Activated T-cell treated with anti-CD3 and anti-CD28 coated beads, Interleukin-2, amount 50 U/mL, for 72 hours (primary cell): ENCODE data around the gene PLD1. TPM values are rescaled to one million over a fixed set of nuclear protein-coding genes. Genes with fewer than 3 reads are reported as not detected.

Source experiments
- ATAC-seq, 2 donors: fragments of 150-1000 bp; cut with Tn5 transposase; replicated peaks in 1 of 2; 2 replicates each; pipeline ENCODE4 v1.10.0; 2021; ENCODE audit warnings: moderate library complexity in 2 of 2, mild to moderate bottlenecking in 1 of 2
- DNase-seq, 2 donors: peaks; one replicate each; pipeline ENCODE4 v3.0.0; 2021 to 2022; ENCODE audit warnings: mixed read lengths in 1 of 2
- H3K27ac Mint-ChIP-seq: one replicate; pipeline ENCODE4 v1.8.0; 2022; ENCODE audit warnings: mild to moderate bottlenecking, moderate library complexity, mixed read lengths
- H3K27me3 Mint-ChIP-seq: one replicate; pipeline ENCODE4 v1.8.0; 2022; ENCODE audit warnings: low read depth, mixed read lengths
- H3K36me3 Mint-ChIP-seq, 2 donors: one replicate each; pipeline ENCODE4 v1.8.0; 2022; ENCODE audit warnings: mixed read lengths in 2 of 2, mild to moderate bottlenecking in 1 of 2; ENCODE audit not compliant: insufficient read depth in 2 of 2
- H3K4me1 Mint-ChIP-seq: one replicate; pipeline ENCODE4 v1.8.0; 2022; ENCODE audit warnings: low read depth, mixed read lengths
- H3K4me3 Mint-ChIP-seq, 2 donors: one replicate each; pipeline ENCODE4 v1.8.0; 2022; ENCODE audit warnings: mild to moderate bottlenecking in 2 of 2, mixed read lengths in 2 of 2, moderate library complexity in 2 of 2
- H3K9me3 Mint-ChIP-seq, 2 donors: one replicate each; pipeline ENCODE4 v1.8.0; 2022; ENCODE audit warnings: mixed read lengths in 2 of 2
- total RNA-seq, 2 donors: library from RNA; stranded (reverse); gene quantifications; one replicate each; pipeline ENCODE4 v1.2.3, GENCODE V29; 2022

The PLD1 gene
- total RNA-seq, 2 donors from 2014 or later: 0.65 to 4.1 TPM

DNA sequence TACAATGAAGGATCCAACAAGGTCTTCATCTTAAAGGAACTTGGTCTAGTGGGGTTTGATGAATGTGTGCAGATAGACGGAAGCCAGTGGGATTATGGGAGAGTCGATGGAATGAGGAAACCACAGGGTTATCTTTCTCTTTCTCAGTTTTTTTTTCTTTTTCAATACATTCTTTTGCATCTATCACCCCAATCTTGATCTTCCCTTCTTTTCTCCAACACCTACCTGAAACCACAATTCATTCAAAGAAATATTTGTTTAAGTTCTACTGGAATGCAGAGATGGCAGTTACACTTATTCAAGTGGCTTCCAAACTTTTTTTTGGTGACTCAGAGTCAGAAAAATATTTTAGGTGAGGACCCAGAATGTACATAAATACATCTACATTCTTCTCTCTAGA, 34.6 kb upstream of the PLD1 start:
- no peak for ATAC-seq
- H3K27me3 Mint-ChIP-seq: peaks cover 31% of the 10 kb centered on the region
- H3K9me3 Mint-ChIP-seq: peaks cover 0 to 1% of the 10 kb centered on the region in 2 donors
- DNase-seq: no peak
- H3K4me1 Mint-ChIP-seq: peaks cover 25% of the 10 kb centered on the region
- no peak overlapping the region for H3K27ac Mint-ChIP-seq
- H3K4me3 Mint-ChIP-seq: no peak overlapping the region
- no peaks in the 10 kb centered on the region for H3K36me3 Mint-ChIP-seq

DNA sequence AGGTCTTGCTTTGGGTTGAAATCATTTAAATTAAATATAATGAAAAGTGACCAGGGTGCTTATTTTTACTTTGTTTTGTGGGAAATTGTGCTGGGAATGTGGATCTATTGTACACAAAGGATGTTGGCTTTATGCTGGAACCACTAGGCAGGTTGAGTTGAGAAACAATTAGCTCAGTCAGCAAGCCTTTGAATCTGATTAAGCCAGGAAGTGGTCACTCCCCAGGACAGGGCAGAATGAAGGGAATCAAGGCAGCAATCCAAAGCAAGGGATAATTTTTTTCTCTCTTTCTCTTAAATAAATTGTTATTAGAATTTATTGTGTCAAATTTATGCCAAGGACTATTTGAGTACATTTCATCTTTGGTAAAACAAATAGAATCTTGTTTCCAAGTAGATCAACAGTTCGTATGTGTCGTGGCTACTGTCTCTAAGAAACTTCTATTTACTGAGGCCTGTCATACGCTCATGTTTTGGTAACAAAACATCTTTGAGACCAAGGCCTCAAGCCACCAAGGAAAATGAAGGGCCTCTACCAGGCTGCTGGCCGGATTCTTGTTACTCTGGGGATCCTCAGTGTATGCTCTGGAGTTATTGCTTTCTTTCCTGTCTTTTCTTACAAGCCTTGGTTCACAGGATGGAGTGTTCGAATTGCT, 32.7 kb upstream of the PLD1 start, which contains the start of gene TMEM212:
TMEM212 (plus strand) TSS at position 486 of the 655 bp plus-strand sequence; CDS start at position 521, 35 bp downstream.
- H3K27me3 Mint-ChIP-seq: peaks cover 31% of the 10 kb centered on the region
- H3K4me1 Mint-ChIP-seq: peaks cover 23% of the 10 kb centered on the region

DNA sequence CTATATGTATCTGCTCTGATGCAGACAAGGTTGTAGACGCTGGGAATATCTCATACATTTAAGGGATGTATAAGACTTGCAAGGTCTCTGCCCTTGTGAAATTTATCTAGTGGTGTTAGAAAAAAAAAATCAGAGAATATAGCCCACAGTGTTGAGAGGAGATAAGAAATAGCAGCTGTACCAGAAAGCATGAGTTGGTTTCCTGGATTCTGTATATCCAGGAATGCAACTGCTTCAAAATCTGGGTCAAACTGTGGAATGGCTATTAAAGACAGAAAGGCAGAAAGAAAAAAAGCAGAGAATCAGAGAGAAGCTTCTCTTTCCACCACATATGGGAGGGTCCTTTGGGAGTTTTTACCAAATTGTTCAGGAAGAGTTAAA, 31.3 kb upstream of the PLD1 start:
- H3K4me1 Mint-ChIP-seq: peaks cover 9% of the 10 kb centered on the region
- peaks cover 0 to 1% of the 10 kb centered on the region in 2 donors for H3K9me3 Mint-ChIP-seq
- ATAC-seq: no peak

More for the DNA sequence above, 32.7 kb upstream of the PLD1 start, which contains the start of gene TMEM212:
- Mint-ChIP-seq H3K9me3 (peaks cover 0 to 1% of the 10 kb centered on the region in 2 donors), H3K36me3 (no peaks in the 10 kb centered on the region), H3K4me3 (no peak within 1 kb of the TSS), H3K27ac (no peak within 1 kb of the TSS)
- no peak for DNase-seq
- no peak for ATAC-seq

DNA sequence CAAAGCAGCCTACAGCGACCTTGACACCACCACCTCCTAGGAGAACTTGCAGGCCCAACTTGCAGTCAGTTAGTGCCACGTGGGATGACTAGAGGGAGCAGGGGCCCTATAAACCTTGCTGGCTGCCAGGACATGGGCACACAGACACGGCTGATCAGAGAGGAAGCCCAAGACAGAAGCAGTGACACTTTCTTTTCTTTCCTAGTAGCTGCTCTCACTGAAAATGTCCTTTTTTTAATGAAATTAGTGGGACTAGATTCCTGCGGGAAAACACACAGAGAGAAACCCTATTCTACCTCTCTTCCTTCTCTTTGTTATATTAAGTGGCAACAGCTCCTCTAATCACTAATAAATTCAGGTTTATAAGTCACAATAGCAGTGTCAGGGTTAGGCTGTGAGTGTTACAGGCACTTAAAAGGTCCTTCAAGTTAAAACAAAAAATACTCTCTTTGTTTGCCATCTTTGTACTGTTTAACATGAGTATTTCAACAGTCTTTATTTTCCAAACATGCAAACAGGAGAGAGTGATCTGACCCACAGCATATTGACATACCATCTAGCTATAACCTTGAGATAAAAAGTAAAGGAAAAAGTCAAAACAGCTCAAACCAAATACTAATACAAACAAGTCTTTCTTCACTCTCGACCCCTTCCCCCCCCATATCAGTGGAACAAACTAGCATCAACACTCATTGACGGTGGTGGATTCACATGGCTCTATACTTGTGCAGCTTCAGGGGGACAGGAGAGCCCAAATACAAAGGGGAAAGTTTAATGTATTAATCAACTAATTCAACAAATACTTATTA, 30.7 kb upstream of the PLD1 start:
- no peak overlapping the region for H3K4me3 Mint-ChIP-seq
- DNase-seq: no peak
- ATAC-seq: no peak
- H3K9me3 Mint-ChIP-seq: peaks cover 0 to 1% of the 10 kb centered on the region in 2 donors
- H3K36me3 Mint-ChIP-seq: no peaks in the 10 kb centered on the region
- H3K27me3 Mint-ChIP-seq: peaks cover 32% of the 10 kb centered on the region
- H3K4me1 Mint-ChIP-seq: peaks cover 3% of the 10 kb centered on the region
- no peak overlapping the region for H3K27ac Mint-ChIP-seq

More for the DNA sequence above, 31.3 kb upstream of the PLD1 start:
- Mint-ChIP-seq H3K4me3 (no peak overlapping the region), H3K27me3 (peaks cover 34% of the 10 kb centered on the region), H3K36me3 (no peaks in the 10 kb centered on the region), H3K27ac (no peak overlapping the region)
- no peak for DNase-seq

DNA sequence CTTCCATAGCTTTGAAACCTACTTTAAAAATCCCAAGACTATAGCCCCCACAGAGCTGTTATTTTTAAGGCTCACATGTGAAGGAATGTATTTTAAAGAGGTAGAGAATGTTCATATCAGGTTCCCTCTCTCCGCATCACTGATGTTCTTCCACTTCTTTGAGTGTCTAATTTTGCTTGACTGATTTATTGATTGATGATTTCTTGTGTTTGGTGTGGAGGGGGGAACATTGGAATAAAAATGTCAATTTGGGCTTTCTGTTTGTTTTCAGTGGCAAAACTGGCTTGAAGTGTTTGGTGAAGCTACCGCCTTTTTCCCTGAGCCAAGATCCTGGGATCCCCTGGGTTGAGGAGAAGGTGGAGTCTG, 30.1 kb upstream of the PLD1 start:
- Mint-ChIP-seq H3K27ac (no peak overlapping the region), H3K27me3 (peaks cover 29% of the 10 kb centered on the region), H3K4me3 (no peak overlapping the region), H3K36me3 (no peaks in the 10 kb centered on the region), H3K4me1 (no peaks in the 10 kb centered on the region), H3K9me3 (peaks cover 0 to 1% of the 10 kb centered on the region in 2 donors)
- DNase-seq (no peak), ATAC-seq (no peak)

DNA sequence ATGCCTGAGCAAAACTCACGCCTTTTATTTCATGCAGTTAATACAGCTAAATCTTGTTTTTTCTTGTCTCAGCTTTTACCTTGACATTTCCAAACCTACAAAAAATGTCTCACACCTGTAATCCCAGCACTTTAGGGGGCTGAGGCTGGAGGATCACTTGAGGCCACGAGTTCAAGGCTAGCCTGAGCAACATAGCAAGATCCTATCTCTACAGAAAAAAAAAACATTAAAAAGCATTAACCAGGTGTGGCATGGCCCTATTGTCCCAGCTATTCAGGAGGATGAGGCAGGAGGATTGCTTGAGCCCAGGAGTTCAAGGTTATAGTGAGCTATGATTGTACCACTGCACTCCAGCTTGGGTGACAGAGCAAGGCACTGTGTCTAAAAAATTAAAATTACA, 29.0 kb upstream of the PLD1 start:
- DNase-seq: no peak

DNA sequence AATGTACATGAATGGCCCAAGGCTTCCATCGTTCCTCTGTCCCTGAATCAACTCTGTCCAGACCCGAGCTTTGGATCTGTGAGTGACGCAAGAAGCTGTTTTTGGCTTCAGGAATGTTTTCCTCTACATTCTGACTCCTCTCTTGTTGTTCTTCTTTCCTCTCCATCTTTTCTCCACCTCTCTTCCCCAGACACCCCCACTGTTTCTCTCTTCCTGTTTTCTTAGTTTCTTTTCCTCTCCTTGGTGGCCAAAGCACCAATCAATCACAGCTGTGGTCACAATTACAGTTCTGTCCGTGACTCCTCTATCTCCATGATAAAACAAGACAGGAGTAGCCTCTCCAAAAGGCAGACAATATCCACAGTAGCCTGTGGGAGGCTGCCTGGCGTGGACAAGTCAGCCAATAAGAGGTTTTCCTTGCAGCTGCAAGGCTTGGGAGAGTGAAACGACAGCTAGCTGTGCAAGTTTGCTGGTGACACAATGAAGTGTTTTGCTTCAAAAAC, 28.0 kb upstream of the PLD1 start:
- H3K36me3 Mint-ChIP-seq: no peaks in the 10 kb centered on the region
- DNase-seq: no peak
- no peak overlapping the region for H3K27ac Mint-ChIP-seq
- H3K4me1 Mint-ChIP-seq: no peaks in the 10 kb centered on the region
- ATAC-seq: no peak
- H3K27me3 Mint-ChIP-seq: peaks cover 29% of the 10 kb centered on the region
- no peak overlapping the region for H3K4me3 Mint-ChIP-seq
- peaks cover 0 to 1% of the 10 kb centered on the region in 2 donors for H3K9me3 Mint-ChIP-seq

More for the DNA sequence above, 29.0 kb upstream of the PLD1 start:
- Mint-ChIP-seq H3K9me3 (peaks cover 0 to 1% of the 10 kb centered on the region in 2 donors), H3K27me3 (peaks cover 29% of the 10 kb centered on the region), H3K4me1 (no peaks in the 10 kb centered on the region), H3K4me3 (no peak overlapping the region), H3K27ac (no peak overlapping the region), H3K36me3 (no peaks in the 10 kb centered on the region)
- ATAC-seq: no peak

DNA sequence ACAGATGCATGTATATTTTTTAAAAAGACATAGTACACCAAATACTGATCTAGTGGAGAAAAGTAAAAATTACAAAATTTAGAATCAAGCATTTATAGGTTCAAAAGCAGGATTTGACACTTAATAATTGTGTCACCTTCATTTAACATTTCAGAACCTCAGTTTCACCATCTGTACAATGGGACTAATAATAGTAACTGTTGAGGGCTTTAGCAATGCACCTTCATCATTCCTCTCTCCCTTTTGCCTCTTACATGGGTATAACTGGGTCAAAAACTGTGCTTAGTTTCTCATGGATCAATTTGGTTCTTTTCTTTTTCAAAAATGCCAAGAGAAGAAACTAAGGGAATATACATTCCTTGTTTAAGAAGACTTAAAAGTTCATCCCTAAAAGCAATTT, 27.4 kb upstream of the PLD1 start:
- Mint-ChIP-seq H3K27ac (no peak overlapping the region), H3K9me3 (peaks cover 0 to 1% of the 10 kb centered on the region in 2 donors), H3K27me3 (peaks cover 29% of the 10 kb centered on the region), H3K4me3 (no peak overlapping the region), H3K4me1 (no peaks in the 10 kb centered on the region), H3K36me3 (no peaks in the 10 kb centered on the region)
- DNase-seq (no peak), ATAC-seq (no peak)

DNA sequence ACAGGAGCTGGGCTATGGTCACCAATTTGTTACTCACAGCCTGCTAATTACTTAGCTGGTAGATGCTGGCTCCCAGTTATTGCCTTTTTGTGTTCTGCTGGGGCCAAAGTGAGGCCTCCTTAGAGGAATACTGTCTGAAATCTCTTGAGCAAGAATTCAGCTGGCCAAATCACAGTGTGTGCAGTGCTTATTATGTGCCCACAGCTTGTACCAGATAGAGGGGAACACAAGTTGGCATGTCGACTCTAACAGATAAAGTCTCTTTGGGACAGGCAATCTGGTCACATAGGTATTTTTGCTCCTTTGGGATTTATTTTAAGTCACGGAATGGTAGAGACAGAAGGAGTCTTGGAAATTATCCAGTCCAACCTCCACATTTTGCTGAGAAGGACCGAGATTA, 26.6 kb upstream of the PLD1 start:
- Mint-ChIP-seq H3K4me3 (no peak overlapping the region), H3K9me3 (peaks cover 0 to 1% of the 10 kb centered on the region in 2 donors), H3K27ac (no peak overlapping the region), H3K27me3 (peaks cover 28% of the 10 kb centered on the region), H3K4me1 (no peaks in the 10 kb centered on the region), H3K36me3 (no peaks in the 10 kb centered on the region)
- ATAC-seq (no peak), DNase-seq (no peak)

DNA sequence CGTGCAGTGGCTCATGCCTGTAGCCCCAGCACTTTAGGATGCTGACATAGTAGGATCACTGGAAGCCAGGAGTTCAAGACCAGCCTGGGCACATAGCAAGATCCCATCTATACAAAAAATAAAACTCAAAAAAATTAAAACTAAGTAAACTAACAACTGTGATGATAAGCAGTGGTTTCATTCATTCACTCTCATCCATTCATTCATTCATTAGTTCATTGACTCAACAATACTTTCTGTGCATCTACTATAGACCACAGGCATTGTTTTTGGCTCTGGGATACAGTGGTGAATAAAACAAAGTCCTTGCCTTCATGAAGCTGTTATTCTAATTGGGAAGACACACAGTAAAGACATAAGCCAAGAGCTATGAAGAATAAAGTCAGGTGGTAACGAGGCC, 25.3 kb upstream of the PLD1 start:
- Mint-ChIP-seq H3K27ac (no peak overlapping the region), H3K36me3 (no peaks in the 10 kb centered on the region), H3K27me3 (peaks cover 16% of the 10 kb centered on the region), H3K4me1 (no peaks in the 10 kb centered on the region), H3K9me3 (peaks cover 0 to 1% of the 10 kb centered on the region in 2 donors), H3K4me3 (no peak overlapping the region)
- DNase-seq (no peak), ATAC-seq (no peak)

DNA sequence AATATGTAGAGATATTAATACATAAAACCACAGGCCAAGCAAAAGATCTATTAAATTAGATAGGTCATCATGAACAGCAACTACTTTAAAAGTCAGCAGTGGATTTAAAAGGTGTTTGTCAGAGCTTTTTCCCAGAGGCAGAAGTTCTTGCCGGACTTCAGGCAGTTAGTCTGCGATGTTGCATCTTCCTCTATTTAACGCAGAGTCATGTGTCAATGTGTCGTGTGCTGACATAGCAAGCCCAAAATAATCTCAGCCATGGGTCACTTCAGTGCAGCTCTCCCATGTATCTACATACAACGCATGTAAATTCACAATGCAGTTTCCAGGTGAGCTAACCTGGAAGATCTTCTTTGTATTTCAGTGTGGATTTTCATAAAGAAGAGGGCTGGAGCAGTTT, 24.8 kb upstream of the PLD1 start:
- ATAC-seq (no peak), DNase-seq (no peak)
- H3K4me3 Mint-ChIP-seq: no peak overlapping the region
- no peaks in the 10 kb centered on the region for H3K36me3 Mint-ChIP-seq
- H3K27me3 Mint-ChIP-seq: peaks cover 12% of the 10 kb centered on the region
- no peaks in the 10 kb centered on the region for H3K9me3 Mint-ChIP-seq
- no peak overlapping the region for H3K27ac Mint-ChIP-seq
- no peaks in the 10 kb centered on the region for H3K4me1 Mint-ChIP-seq

DNA sequence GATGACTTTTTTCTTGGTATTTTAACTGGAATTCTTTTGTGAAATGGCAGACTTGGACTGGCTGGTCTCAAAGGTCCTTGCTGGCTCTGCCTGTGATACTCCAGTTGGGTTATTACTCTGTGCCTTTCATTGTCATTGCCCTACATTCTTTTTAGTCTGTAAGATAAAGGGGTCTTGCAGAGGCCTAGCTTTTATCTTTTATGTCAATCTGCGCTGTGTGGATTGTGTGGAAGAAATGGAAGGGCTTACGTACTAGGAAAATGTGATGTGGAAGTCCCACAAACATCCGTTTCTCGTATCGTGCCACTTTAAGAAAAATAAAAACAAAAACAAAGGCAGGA, 24.1 kb upstream of the PLD1 start:
- Mint-ChIP-seq H3K9me3 (no peaks in the 10 kb centered on the region), H3K4me1 (no peaks in the 10 kb centered on the region), H3K27me3 (peaks cover 12% of the 10 kb centered on the region), H3K27ac (no peak overlapping the region), H3K36me3 (no peaks in the 10 kb centered on the region), H3K4me3 (no peak overlapping the region)
- DNase-seq: no peak
- no peak for ATAC-seq

DNA sequence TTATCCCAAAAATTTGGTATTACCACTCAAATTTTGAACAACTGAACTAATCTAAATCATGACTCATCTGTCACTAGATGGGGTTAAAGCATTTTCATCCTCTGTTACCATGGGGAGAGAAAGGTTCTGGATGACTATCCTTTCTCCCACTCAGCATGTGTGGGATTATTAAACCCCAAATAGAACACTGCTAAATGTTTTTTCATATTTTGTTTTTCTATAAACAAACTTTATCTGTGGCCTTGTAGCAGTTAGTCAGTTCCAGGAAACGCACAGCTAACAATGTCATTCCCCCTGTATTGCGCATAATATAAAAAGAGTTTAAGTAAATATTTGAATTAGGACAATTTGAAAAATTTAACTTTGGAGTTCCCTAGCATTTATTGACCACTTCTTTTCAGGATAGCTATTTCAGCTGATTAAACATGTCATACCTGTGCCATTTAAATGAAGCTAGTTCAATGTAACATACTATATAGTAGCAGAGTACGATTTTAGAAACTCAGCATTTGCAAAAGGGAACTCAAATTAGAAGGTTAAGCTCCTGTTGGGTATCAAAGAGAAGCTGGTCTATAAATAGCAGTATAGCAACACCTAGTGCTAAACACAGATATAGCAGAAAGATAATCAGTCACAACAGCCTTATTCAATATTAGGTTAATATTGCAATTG, 23.6 kb upstream of the PLD1 start:
- peaks cover 12% of the 10 kb centered on the region for H3K27me3 Mint-ChIP-seq
- H3K27ac Mint-ChIP-seq: no peak overlapping the region
- no peaks in the 10 kb centered on the region for H3K4me1 Mint-ChIP-seq
- peak; percentile 47 to 58 for ATAC-seq
- no peaks in the 10 kb centered on the region for H3K9me3 Mint-ChIP-seq
- no peak overlapping the region for H3K4me3 Mint-ChIP-seq
- DNase-seq: no peak
- H3K36me3 Mint-ChIP-seq: no peaks in the 10 kb centered on the region
